Activated CD4-positive, alpha-beta memory T cell treated with anti-CD3 and anti-CD28 coated beads for 36 hours (primary cell): ENCODE measurements around the gene ESRRG. TPM values are rescaled to one million over a fixed set of nuclear protein-coding genes. Genes with fewer than 3 reads are reported as not detected.

ENCODE experiments used
- CTCF ChIA-PET: fragments of 350-600 bp; sonication (Branson Sonifier 250); formaldehyde crosslinking; loops from one replicate; lab custom pipeline; 2021; ENCODE audit warnings: antibody characterized with exemption, inconsistent platforms; lab: Charles Lee
- POLR2A ChIA-PET: fragments of 350-600 bp; sonication (Branson Sonifier 250); formaldehyde crosslinking; loops from one replicate; lab custom pipeline; 2021; ENCODE audit warnings: antibody characterized with exemption; lab: Charles Lee
- DNase-seq: peaks from one replicate; pipeline ENCODE4 v3.0.0-alpha.2; 2020
- H3K27ac Mint-ChIP-seq: one replicate; pipeline ENCODE4 v1.8.0; 2021; ENCODE audit warnings: mixed read lengths
- H3K27me3 Mint-ChIP-seq: one replicate; pipeline ENCODE4 v1.8.0; 2021; ENCODE audit warnings: mixed read lengths
- H3K36me3 Mint-ChIP-seq: one replicate; pipeline ENCODE4 v1.8.0; 2021; ENCODE audit warnings: mixed read lengths
- H3K4me1 Mint-ChIP-seq: one replicate; pipeline ENCODE4 v1.8.0; 2021; ENCODE audit warnings: low read depth, mixed read lengths
- H3K4me3 Mint-ChIP-seq: one replicate; pipeline ENCODE4 v1.8.0; 2021; ENCODE audit warnings: mild to moderate bottlenecking, mixed read lengths
- H3K9me3 Mint-ChIP-seq: one replicate; pipeline ENCODE4 v1.8.0; 2021; ENCODE audit warnings: mixed read lengths
- intact Hi-C: fragments of 100-400 bp; cut with micrococcal nuclease; formaldehyde crosslinking; loops from one replicate; pipeline ENCODE4 v1.15.1; 2023
- total RNA-seq, 2 experiments: library from RNA; stranded (reverse); gene quantifications; one replicate each; pipeline ENCODE4 v1.2.3, GENCODE V29; 2021

ESRRG gene
- total RNA-seq, 2 experiments from 2014 or later = not detected

DNA sequence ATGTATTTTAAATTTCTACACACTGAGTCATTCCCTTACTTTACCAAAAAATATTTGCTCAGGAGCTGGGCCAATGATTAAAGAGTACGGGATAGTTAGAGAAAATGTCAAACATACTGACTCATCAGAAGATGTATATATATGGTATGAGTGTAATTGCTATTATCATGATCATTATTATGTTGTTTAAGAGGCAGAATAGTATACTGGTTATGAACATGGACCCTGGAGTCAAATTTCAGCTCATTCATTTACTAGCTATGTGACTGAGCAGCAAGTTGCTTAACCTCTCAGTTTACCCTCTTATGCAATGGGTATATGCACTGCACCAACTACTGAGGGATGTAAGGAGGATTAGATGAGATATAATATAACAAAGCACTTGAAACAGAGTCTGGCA lies 258.7 kb downstream of the ESRRG start:
- ChIA-PET POLR2A (no interaction called here), CTCF (no interaction called here)

DNA sequence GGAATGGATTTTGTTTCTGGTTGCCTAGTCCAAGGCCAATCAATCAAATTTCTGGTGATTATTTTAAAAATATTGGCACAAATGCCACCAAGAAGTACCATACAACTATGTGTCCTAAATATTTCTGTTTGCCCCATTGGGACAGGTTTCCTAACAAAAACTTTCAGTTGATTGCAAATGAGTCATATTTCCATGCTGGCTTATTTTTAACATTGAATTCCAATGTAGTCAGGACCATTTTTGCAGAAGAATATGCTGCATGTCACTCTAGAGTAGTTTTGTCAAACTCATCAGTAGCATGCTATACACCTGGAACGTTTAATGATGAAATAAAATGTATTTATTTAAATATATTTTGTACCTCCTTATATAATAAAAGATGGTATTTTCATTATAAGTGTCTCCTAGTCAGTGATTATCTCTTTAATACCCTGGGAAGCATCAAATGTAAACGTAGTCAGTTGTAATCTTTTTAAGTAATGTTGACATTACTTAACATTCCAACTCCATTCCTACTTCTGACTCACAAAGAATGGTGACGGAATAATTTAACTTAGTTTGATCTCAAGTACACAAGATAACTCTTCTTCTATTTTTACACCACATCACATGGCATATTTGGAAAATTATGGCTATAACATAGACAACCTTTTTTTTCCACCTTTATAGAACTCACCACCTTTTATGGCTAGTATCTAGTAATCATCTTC lies 261.0 kb downstream of the ESRRG start:
- Mint-ChIP-seq H3K4me1 (no peaks in the 10 kb centered on the region), H3K27ac (no peak overlapping the region), H3K27me3 (no peaks in the 10 kb centered on the region), H3K36me3 (no peaks in the 10 kb centered on the region), H3K9me3 (peaks cover 13% of the 10 kb centered on the region), H3K4me3 (no peak overlapping the region)
- DNase-seq = no peak
- POLR2A ChIA-PET = no interaction called here
- intact Hi-C loops = no loop called here
- CTCF ChIA-PET = no interaction called here

More for the DNA sequence above, 258.7 kb downstream of the ESRRG start:
- Mint-ChIP-seq H3K27ac (no peak overlapping the region), H3K4me1 (no peaks in the 10 kb centered on the region), H3K4me3 (no peak overlapping the region), H3K27me3 (no peaks in the 10 kb centered on the region), H3K9me3 (peaks cover 18% of the 10 kb centered on the region), H3K36me3 (no peaks in the 10 kb centered on the region)
- intact Hi-C loops = no loop called here
- DNase-seq = no peak

DNA sequence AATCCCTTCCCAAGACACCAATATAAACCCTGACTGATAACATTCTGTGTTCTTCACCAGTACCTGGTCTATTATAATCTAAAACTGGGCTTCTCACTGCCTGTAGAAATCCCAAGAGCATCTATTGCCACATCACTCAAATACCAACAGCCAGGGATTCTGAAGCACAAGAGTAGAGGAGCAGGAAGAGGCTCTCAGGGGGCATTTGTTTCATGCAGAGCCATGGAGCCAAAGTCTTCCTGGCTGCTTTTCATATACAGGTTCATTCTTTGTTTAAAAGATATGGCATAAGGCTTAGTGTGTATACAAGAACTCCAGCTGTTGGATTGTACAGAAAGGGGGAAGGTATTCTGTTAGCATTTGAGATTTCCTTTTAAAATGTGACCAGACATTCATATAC lies 261.8 kb downstream of the ESRRG start:
- DNase-seq = no peak
- Mint-ChIP-seq H3K27ac (no peak overlapping the region), H3K36me3 (no peaks in the 10 kb centered on the region), H3K4me3 (no peak overlapping the region), H3K27me3 (no peaks in the 10 kb centered on the region), H3K9me3 (peaks cover 9% of the 10 kb centered on the region), H3K4me1 (no peaks in the 10 kb centered on the region)
- ChIA-PET POLR2A (no interaction called here), CTCF (no interaction called here)
- intact Hi-C loops = no loop called here

DNA sequence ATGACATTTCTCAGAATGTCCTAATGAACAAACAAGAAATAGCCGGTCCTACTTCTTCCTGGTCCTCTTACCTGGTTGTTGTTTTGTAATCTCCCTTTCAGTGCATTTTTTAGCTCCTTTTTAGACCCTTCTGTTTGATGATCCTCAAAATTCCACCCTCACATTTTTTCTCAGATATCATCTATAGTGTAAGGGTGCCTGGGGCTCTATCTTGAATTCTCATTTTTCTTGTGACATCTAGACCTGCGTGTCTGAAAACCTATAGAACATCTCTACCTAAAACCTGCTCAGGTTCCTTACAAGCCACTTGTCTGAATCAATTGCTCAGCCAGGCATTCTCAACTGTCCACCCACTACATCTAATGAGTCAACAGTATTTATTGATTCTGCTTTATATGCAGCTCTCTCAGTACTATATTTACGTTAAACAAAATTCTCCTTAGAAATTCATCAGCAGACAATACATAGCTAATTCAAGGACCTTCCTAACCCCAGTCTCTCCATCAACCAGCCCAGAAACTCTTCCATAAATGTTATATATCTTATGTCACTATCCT lies 263.5 kb downstream of the ESRRG start:
- DNase-seq = no peak
- Mint-ChIP-seq H3K27me3 (no peaks in the 10 kb centered on the region), H3K36me3 (no peaks in the 10 kb centered on the region), H3K4me1 (no peaks in the 10 kb centered on the region), H3K4me3 (no peak overlapping the region), H3K9me3 (peaks cover 7% of the 10 kb centered on the region), H3K27ac (no peak overlapping the region)
- ChIA-PET POLR2A (no interaction called here), CTCF (no interaction called here)
- intact Hi-C loops = no loop called here

DNA sequence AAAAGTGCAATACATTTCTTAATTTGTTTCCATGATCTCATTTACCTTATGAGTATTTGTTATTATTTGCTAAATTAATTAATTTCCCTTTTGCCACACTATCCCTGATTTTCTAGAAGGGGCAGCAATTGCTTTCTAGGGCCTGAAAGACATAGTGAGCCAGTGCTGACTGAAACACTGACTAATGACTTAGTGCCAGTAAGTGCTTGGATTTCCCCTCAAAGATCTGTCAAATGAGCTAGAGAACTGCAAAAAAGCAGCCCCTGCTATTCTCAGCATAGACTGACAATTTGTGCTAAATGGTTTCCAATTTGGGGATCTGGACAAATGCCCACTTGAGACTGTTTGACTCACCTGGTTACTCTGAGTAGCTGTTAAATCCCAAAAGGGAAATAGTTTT lies 264.4 kb downstream of the ESRRG start:
- Mint-ChIP-seq H3K27me3 (no peaks in the 10 kb centered on the region), H3K27ac (no peak overlapping the region), H3K4me3 (no peak overlapping the region), H3K36me3 (no peaks in the 10 kb centered on the region), H3K4me1 (no peaks in the 10 kb centered on the region), H3K9me3 (peaks cover 5% of the 10 kb centered on the region)
- ChIA-PET POLR2A (no interaction called here), CTCF (no interaction called here)
- intact Hi-C loops = no loop called here
- no peak for DNase-seq

DNA sequence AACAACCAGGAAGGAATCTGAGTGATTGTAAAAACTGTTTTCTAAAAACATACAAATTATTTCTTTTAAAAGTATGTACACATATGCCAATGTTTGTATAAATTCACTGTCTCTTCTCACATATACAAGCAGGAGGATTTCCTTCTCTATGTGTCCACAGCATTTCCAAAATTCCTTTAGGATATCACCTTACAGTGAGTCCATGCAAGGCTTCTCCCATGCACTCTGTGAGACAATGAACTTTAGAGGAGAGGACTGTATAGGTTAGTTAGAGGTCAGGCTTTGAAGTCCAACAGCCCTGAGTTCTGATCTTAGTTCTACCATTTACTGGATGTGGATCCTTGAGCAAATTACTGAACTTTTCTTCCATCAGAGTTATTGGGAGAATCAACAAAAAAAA lies 265.9 kb downstream of the ESRRG start:
- CTCF ChIA-PET = no interaction called here

DNA sequence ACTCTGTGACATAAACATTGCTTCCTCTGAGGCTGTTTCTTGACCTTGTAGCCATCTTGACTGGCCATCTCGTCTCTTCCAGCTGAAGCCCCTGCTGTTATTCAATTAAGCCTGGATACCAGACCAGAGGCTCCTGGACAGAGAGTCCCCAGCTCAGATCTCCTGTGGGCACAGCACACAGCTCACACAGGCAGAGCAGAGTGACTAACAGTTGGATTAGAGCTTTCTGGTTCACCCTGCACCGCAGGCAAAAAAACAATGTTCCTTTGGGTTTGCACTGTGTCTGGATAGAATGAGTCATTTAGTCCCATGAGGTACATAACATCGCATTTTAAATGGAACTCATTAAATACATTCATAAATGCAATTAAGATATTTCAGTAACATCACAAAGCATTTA lies 266.5 kb downstream of the ESRRG start:
- Mint-ChIP-seq H3K27ac (no peak overlapping the region), H3K27me3 (no peaks in the 10 kb centered on the region), H3K36me3 (no peaks in the 10 kb centered on the region), H3K4me1 (no peaks in the 10 kb centered on the region), H3K4me3 (no peak overlapping the region), H3K9me3 (peaks cover 4% of the 10 kb centered on the region)
- DNase-seq = no peak
- intact Hi-C loops = loop anchor here (1.0 kb wide), 1 partner anchor 7 kb away; no protein-coding TSS in a partner anchor
- CTCF ChIA-PET = no interaction called here
- POLR2A ChIA-PET = no interaction called here

More for the DNA sequence above, 265.9 kb downstream of the ESRRG start:
- H3K36me3 Mint-ChIP-seq = no peaks in the 10 kb centered on the region
- peaks cover 4% of the 10 kb centered on the region for H3K9me3 Mint-ChIP-seq
- H3K27me3 Mint-ChIP-seq = no peaks in the 10 kb centered on the region
- no peak overlapping the region for H3K4me3 Mint-ChIP-seq
- no peaks in the 10 kb centered on the region for H3K4me1 Mint-ChIP-seq
- H3K27ac Mint-ChIP-seq = no peak overlapping the region
- POLR2A ChIA-PET = no interaction called here
- no peak for DNase-seq
- intact Hi-C loops = loop anchor here (1.0 kb wide), 1 partner anchor 8 kb away; no protein-coding TSS in a partner anchor

DNA sequence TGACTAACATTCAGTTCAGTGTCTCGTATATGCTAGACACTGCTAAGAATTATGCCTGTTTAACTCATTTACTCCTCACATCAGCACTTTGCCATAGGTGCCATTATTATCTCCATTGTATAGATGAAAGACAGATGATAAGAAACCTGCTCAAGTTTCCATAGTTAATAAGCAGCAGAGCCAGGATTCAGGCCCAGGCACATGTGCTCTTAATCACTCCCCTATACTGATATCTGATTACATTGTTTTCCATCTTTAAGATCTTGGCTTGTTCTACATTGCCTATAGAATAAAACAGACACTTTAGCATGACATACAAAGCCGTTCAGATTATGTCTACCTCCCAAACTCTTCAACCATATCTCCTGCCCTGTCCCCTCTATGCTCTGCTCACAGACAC lies 269.5 kb downstream of the ESRRG start:
- no peak overlapping the region for H3K27ac Mint-ChIP-seq
- H3K27me3 Mint-ChIP-seq = no peaks in the 10 kb centered on the region
- CTCF ChIA-PET = no interaction called here
- intact Hi-C loops = no loop called here
- H3K4me1 Mint-ChIP-seq = no peaks in the 10 kb centered on the region
- DNase-seq = no peak
- peaks cover 4% of the 10 kb centered on the region for H3K9me3 Mint-ChIP-seq
- no peaks in the 10 kb centered on the region for H3K36me3 Mint-ChIP-seq
- no peak overlapping the region for H3K4me3 Mint-ChIP-seq
- POLR2A ChIA-PET = no interaction called here
